Upper lobe of left lung (tissue), 4 donors: ENCODE data around the gene ADAMTS17.

Experiments used
- CTCF ChIP-seq, 6 experiments: fragments of 450-650 bp in 4 of 6; fragments of 200-600 bp in 2 of 6; sonication (generic) in 2 of 6; IDR thresholded peaks; one replicate each; pipeline ENCODE4 v1.5.1; 2016 to 2019; ENCODE audit warnings: antibody characterized with exemption in 6 of 6
- POLR2A ChIP-seq, 4 donors: fragments of 450-650 bp; IDR thresholded peaks; one replicate each; pipeline ENCODE4 v1.5.1; 2016 to 2017; ENCODE audit warnings: antibody characterized with exemption in 4 of 4, mild to moderate bottlenecking in 2 of 4

GRCh38 chr15:99978426-99978825 lies 363.3 kb downstream of the ADAMTS17 start:
- TF ChIP-seq CTCF (IDR thresholded peaks at IDR 0.05) (no peak), POLR2A (IDR thresholded peaks at IDR 0.05) (no peak)
